Fibroblast of skin of abdomen (primary cell): Measurements from ENCODE around the gene E2F3.
A peak's percentile ranks its signal among the peaks of the same experiment; 100 is the strongest.
"Not testable (repeated sequence)": the region's sequence is repeated elsewhere in the genome, so short reads cannot be mapped to it uniquely, and the experiment has no call there.

Experiments used
- DNase-seq: peaks from one replicate; pipeline ENCODE4 v3.0.0-alpha.2; 2013

E2F3 gene

GRCh38 chr6:20434766-20435165, 33.1 kb downstream of the E2F3 start:
- DNase-seq = no peak

GRCh38 chr6:20436719-20437118, 35.0 kb downstream of the E2F3 start:
- DNase-seq = no peak

GRCh38 chr6:20437639-20438038, 36.0 kb downstream of the E2F3 start:
- no peak for DNase-seq

- no peak for DNase-seq
These were observed 36.9 kb downstream of the E2F3 start for GRCh38 chr6:20438462-20439070.

- DNase-seq = no peak
These were observed 37.9 kb downstream of the E2F3 start for GRCh38 chr6:20439558-20439957.

- no peak for DNase-seq
These were observed 38.6 kb downstream of the E2F3 start for GRCh38 chr6:20440296-20440695.

- DNase-seq = no peak
These were observed 39.6 kb downstream of the E2F3 start for GRCh38 chr6:20441236-20441635.

GRCh38 chr6:20441921-20442320, 40.2 kb downstream of the E2F3 start:
- no peak for DNase-seq

GRCh38 chr6:20444786-20445271, 43.1 kb downstream of the E2F3 start:
- DNase-seq = no peak

- peak; percentile 8 for DNase-seq
These were observed 45.5 kb downstream of the E2F3 start for GRCh38 chr6:20447157-20447556.

GRCh38 chr6:20447581-20448132, 46.0 kb downstream of the E2F3 start:
- DNase-seq = no peak

- no peak for DNase-seq
These were observed 47.1 kb downstream of the E2F3 start for GRCh38 chr6:20448828-20449227.

GRCh38 chr6:20454204-20454824, 52.6 kb downstream of the E2F3 start:
- no peak for DNase-seq

- DNase-seq = peak; percentile 12
These were observed 53.7 kb downstream of the E2F3 start for GRCh38 chr6:20455251-20455940.

- no peak for DNase-seq
These were observed 56.6 kb downstream of the E2F3 start for GRCh38 chr6:20458027-20458894.

- no peak for DNase-seq
These were observed 58.0 kb downstream of the E2F3 start for GRCh38 chr6:20459682-20460081.

- DNase-seq = no peak
These were observed 59.9 kb downstream of the E2F3 start for GRCh38 chr6:20461576-20461975.

GRCh38 chr6:20463396-20463795, 61.7 kb downstream of the E2F3 start:
- no peak for DNase-seq

GRCh38 chr6:20464041-20464440, 62.4 kb downstream of the E2F3 start:
- DNase-seq = no peak

- DNase-seq = no peak
These were observed 63.2 kb downstream of the E2F3 start for GRCh38 chr6:20464847-20465246.

GRCh38 chr6:20465616-20466015, 63.9 kb downstream of the E2F3 start:
- not testable (repeated sequence) for DNase-seq

- no peak for DNase-seq
These were observed 65.8 kb downstream of the E2F3 start for GRCh38 chr6:20467437-20467836.

GRCh38 chr6:20468209-20468608, 66.5 kb downstream of the E2F3 start:
- DNase-seq = no peak
